ENCODE measurements around the gene APOA4. TPM values are rescaled to one million over a fixed set of nuclear protein-coding genes. Genes with fewer than 3 reads are reported as not detected.
A peak's percentile ranks its signal among the peaks of the same experiment; 100 is the strongest.

The APOA4 gene
- total and polyA plus RNA-seq, 2 of the 13 experiments (the other 11 are each of a cell fraction or from before 2014, with no cell fraction given): 3.8 to 7.2 TPM

DNA sequence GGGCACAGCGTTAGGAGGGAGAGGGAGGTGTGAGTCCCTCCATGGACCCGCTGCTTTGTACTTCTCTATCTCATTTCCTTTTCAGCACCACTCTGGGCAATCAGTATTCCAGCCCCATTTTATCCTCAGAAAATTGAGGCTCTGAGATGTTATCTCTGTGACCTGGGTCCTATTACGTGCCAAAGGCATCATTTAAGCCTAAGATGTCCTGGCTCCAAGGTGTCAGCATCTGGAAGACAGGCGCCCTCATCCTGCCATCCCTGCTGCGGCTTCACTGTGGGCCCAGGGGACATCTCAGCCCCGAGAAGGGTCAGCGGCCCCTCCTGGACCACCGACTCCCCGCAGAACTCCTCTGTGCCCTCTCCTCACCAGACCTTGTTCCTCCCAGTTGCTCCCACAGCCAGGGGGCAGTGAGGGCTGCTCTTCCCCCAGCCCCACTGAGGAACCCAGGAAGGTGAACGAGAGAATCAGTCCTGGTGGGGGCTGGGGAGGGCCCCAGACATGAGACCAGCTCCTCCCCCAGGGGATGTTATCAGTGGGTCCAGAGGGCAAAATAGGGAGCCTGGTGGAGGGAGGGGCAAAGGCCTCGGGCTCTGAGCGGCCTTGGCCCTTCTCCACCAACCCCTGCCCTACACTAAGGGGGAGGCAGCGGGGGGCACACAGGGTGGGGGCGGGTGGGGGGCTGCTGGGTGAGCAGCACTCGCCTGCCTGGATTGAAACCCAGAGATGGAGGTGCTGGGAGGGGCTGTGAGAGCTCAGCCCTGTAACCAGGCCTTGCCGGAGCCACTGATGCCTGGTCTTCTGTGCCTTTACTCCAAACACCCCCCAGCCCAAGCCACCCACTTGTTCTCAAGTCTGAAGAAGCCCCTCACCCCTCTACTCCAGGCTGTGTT, 5.8 kb upstream of the APOA4 start (continued):
- TF ChIP-seq ZNF639 (CRISPR knock-in tag; conservative IDR thresholded peaks at IDR 0.05) (no peak; the same call in 1 of the 2 replicates), ZFP36 (IDR thresholded peaks at IDR 0.05; ENCODE audit: borderline replicate concordance, low read depth, low read length, partially characterized antibody) (no peak), BRF2 (CRISPR knock-in tag; IDR thresholded peaks at IDR 0.05) (no peak; the same call in 1 of the 2 replicates), ZNF776 (CRISPR knock-in tag; IDR thresholded peaks at IDR 0.05) (no peak; the same call in 1 of the 2 replicates), KMT2B (CRISPR knock-in tag; IDR thresholded peaks at IDR 0.05) (no peak), MYNN (CRISPR knock-in tag; IDR thresholded peaks at IDR 0.05; ENCODE audit: low read depth) (no peak), ZBTB49 (CRISPR knock-in tag; IDR thresholded peaks at IDR 0.05; ENCODE audit: borderline replicate concordance) (no peak), PAF1 (CRISPR knock-in tag; IDR thresholded peaks at IDR 0.05) (no peak), ONECUT2 (CRISPR knock-in tag; IDR thresholded peaks at IDR 0.05) (peak; percentile 37; the same call in 1 of the 2 replicates), ZEB1 (IDR thresholded peaks at IDR 0.05; ENCODE audit: insufficient replicate concordance, low read depth) (no peak), MIER2 (CRISPR knock-in tag; IDR thresholded peaks at IDR 0.05) (no peak)
- TF ChIP-seq, protein P1, sequence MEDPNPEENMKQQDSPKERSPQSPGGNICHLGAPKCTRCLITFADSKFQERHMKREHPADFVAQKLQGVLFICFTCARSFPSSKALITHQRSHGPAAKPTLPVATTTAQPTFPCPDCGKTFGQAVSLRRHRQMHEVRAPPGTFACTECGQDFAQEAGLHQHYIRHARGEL (CRISPR knock-in tag; IDR thresholded peaks at IDR 0.05): no peak
- TF ChIP-seq, protein P2, sequence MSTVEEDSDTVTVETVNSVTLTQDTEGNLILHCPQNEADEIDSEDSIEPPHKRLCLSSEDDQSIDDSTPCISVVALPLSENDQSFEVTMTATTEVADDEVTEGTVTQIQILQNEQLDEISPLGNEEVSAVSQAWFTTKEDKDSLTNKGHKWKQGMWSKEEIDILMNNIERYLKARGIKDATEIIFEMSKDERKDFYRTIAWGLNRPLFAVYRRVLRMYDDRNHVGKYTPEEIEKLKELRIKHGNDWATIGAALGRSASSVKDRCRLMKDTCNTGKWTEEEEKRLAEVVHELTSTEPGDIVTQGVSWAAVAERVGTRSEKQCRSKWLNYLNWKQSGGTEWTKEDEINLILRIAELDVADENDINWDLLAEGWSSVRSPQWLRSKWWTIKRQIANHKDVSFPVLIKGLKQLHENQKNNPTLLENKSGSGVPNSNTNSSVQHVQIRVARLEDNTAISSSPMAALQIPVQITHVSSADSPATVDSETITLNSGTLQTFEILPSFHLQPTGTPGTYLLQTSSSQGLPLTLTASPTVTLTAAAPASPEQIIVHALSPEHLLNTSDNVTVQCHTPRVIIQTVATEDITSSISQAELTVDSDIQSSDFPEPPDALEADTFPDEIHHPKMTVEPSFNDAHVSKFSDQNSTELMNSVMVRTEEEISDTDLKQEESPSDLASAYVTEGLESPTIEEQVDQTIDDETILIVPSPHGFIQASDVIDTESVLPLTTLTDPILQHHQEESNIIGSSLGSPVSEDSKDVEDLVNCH (CRISPR knock-in tag; IDR thresholded peaks at IDR 0.05): no peak
- TF ChIP-seq, protein P3, sequence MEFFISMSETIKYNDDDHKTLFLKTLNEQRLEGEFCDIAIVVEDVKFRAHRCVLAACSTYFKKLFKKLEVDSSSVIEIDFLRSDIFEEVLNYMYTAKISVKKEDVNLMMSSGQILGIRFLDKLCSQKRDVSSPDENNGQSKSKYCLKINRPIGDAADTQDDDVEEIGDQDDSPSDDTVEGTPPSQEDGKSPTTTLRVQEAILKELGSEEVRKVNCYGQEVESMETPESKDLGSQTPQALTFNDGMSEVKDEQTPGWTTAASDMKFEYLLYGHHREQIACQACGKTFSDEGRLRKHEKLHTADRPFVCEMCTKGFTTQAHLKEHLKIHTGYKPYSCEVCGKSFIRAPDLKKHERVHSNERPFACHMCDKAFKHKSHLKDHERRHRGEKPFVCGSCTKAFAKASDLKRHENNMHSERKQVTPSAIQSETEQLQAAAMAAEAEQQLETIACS (CRISPR knock-in tag; IDR thresholded peaks at IDR 0.05): peak; percentile 49; the same call in 1 of the 2 replicates
- TF ChIP-seq, protein P4, sequence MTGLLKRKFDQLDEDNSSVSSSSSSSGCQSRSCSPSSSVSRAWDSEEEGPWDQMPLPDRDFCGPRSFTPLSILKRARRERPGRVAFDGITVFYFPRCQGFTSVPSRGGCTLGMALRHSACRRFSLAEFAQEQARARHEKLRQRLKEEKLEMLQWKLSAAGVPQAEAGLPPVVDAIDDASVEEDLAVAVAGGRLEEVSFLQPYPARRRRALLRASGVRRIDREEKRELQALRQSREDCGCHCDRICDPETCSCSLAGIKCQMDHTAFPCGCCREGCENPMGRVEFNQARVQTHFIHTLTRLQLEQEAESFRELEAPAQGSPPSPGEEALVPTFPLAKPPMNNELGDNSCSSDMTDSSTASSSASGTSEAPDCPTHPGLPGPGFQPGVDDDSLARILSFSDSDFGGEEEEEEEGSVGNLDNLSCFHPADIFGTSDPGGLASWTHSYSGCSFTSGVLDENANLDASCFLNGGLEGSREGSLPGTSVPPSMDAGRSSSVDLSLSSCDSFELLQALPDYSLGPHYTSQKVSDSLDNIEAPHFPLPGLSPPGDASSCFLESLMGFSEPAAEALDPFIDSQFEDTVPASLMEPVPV (CRISPR knock-in tag; IDR thresholded peaks at IDR 0.05): no peak
- TF ChIP-seq, protein P5, sequence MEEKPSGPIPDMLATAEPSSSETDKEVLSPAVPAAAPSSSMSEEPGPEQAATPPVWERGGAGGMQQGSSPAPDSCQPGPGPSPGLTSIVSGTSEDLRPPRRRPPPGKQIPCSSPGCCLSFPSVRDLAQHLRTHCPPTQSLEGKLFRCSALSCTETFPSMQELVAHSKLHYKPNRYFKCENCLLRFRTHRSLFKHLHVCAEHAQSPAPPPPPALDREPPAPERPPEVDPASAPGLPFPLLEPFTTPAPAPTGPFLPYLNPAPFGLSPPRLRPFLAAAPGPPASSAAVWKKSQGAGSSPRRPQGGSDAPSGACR (CRISPR knock-in tag; IDR thresholded peaks at IDR 0.05): no peak; the same call in 1 of the 2 replicates

Data from HepG2 (cell line).